GM12864 (cell line): Measurements from ENCODE around the gene TNIK.

ENCODE experiments used
- DNase-seq: peaks from one replicate; pipeline ENCODE4 v3.0.0-alpha.2; 2011; ENCODE audit warnings: low read depth
- H3K4me3 ChIP-seq: 2 replicates; pipeline ENCODE4 v1.5.1; 2011; ENCODE audit warnings: mild to moderate bottlenecking, low read depth, low read length, control low read depth
- CTCF ChIP-seq: IDR thresholded peaks from 2 replicates; pipeline ENCODE4 v1.5.1; 2011; ENCODE audit warnings: low read depth, mild to moderate bottlenecking, moderate library complexity, low read length, control low read depth, inconsistent platforms; ENCODE audit errors: missing control alignments

The TNIK gene

GRCh38 chr3:171315919-171316318, 144.3 kb downstream of the TNIK start:
- no peak for TF ChIP-seq CTCF
- no peak for DNase-seq

GRCh38 chr3:171315101-171315500, 145.1 kb downstream of the TNIK start:
- DNase-seq = no peak
- no peak overlapping the region for H3K4me3 ChIP-seq
- no peak for TF ChIP-seq CTCF

More at GRCh38 chr3:171315919-171316318, 144.3 kb downstream of the TNIK start:
- no peak overlapping the region for H3K4me3 ChIP-seq

GRCh38 chr3:171314341-171314740, 145.9 kb downstream of the TNIK start:
- H3K4me3 ChIP-seq = no peak overlapping the region
- no peak for DNase-seq
- no peak for TF ChIP-seq CTCF

GRCh38 chr3:171313702-171314101, 146.5 kb downstream of the TNIK start:
- H3K4me3 ChIP-seq = no peak overlapping the region
- no peak for TF ChIP-seq CTCF
- no peak for DNase-seq

GRCh38 chr3:171312741-171313140, 147.5 kb downstream of the TNIK start:
- TF ChIP-seq CTCF = no peak
- DNase-seq = no peak
- no peak overlapping the region for H3K4me3 ChIP-seq

- no peak overlapping the region for H3K4me3 ChIP-seq
- DNase-seq = no peak
- TF ChIP-seq CTCF = no peak
These were observed 148.4 kb downstream of the TNIK start for GRCh38 chr3:171311784-171312183.

GRCh38 chr3:171309906-171310359, 150.3 kb downstream of the TNIK start:
- DNase-seq = no peak
- no peak overlapping the region for H3K4me3 ChIP-seq
- no peak for TF ChIP-seq CTCF
